IPS-NIHi11 (cell line): Measurements from ENCODE around the gene GLB1L2.
A peak's percentile ranks its signal among the peaks of the same experiment; 100 is the strongest.
"Not testable (repeated sequence)": the region's sequence is repeated elsewhere in the genome, so short reads cannot be mapped to it uniquely, and the experiment has no call there.

Source experiments
- DNase-seq: peaks from one replicate; pipeline ENCODE4 v3.0.0; 2012; ENCODE audit warnings: mixed read lengths, low spot score

GLB1L2 gene

DNA sequence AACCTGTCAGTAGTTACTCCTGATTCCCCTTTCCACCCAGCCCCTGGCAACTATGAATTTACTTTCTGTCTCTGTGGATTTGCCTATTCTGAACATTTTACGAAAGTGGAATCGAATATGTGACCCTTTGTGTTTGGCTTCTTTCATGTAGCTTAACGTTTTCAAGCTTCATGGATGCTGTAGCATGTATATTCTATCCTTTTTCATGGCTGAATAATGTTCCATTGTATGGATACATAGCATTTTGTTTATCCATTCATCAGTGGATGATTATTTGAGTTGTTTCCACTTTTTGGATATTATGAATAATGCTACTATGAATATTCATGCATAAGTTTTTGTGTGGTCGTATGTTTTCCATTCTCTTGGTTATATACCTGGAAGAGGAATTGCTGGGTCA lies 9.2 kb upstream of the GLB1L2 start:
- DNase-seq = no peak

DNA sequence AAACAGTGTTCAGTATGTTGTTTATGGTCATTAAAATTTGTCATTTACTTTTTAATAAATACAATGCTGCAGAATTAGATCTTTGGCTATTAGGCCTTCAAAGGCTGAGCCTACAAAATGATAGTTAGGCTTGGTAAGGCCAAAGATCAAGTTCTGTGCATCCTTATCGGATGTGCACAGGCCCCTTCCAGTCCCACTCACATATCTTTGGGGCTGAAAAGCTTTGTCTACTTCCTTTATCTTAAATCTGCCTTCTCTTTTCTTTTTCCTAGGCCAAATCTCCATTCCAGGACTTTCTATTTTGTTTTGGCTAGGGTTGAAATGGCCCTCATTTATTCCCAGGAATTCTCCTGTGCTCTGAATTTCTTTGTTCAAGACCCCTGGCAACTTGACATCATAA lies 3.4 kb upstream of the GLB1L2 start:
- no peak for DNase-seq

DNA sequence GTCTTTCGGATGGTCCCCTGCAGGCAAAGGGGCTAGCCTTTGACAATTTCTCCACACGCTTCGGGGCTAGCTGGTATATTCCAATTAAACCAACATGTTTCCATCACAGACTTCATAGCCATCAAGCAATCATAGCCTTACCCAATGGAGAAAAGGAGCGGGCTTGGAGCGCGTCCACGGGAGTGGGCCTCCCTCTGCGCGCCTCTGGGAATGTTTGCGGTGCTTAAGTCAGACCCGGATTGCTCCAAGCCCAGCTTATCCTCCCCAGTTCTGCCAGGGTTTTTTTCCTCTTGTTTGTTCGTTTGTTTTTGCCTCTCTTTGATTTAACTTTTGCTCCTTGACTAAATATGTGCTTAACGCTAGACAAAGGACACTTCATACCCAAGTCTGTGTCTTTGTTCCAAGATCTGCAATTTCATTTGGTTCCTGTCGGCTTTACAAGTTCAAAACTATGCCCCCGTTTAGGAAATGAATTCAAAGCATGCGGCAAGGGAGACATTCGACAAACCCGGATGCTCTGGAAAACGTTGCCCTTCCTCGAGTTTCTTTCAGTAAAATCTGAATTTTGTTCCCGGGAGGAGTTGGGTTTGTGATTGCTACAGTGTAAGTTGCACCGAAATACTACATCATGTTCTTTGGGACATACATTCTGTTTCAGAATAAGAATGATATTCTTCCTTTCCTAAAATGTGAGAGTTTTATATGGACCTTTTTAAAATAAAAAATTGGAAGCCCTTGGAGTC lies 1.0 kb upstream of the GLB1L2 start:
- no peak for DNase-seq

DNA sequence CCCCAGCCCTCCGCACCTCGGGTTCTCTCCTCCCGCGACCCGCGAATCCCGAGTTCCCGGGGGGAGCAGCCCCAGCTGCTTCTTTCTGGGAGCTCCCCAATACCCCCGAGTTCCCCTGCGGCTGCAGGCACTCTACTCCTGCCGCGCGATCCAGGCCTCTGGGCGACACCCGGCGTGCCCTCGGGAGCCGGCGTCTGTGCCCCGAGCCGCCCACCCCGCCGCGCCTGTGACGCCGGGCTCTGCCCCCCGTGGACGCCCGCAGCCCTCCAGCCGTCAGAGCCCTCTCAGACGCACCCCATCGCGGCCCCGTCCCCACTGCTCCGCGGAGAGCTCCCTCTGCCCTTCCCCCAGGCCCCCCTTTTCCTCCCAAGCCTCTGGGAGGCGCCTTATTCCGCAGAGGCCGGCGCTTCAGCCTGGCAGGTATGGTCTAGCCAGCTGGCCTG lies 422 bp downstream of the GLB1L2 start:
- peak; percentile 72 for DNase-seq

DNA sequence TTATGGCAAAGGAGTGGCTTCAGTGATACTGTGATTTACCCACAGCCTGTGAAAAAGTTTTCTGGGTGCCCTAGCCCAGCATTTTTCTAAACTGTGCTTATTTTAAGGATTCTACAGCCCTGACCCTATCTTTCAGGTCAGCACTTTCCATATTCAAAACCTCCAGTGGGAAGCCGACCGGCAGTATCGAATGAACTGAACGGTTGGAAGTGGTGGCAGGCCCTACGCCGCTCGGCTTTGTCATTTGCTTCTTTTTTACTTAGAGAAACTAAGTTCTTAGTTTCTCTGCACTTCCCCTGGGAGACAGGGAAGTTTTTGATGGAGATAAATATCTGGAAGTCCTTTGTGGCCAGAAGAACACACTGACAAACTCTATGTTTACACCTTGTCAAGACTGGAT lies 994 bp downstream of the GLB1L2 start:
- DNase-seq = no peak

DNA sequence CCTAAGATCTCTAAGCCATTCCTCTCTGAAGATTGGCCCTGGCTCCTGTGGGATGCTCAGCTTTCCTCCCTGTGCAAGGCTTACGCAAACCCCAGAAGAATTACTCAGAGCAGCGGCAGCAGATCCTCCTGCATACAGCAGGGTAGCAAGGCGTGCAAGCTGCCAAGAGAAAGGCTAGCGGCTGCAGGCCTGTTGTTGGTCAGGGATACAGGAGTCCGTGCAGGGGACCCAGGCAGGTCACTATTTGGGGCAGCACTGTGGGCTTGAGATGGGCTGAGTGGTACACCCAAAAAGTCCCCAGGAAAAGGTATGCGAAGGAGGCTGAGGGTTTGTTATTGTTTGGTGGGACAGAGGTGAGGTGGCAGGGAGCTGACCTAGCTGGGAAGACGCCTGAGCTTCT lies 1.5 kb downstream of the GLB1L2 start:
- DNase-seq = no peak

DNA sequence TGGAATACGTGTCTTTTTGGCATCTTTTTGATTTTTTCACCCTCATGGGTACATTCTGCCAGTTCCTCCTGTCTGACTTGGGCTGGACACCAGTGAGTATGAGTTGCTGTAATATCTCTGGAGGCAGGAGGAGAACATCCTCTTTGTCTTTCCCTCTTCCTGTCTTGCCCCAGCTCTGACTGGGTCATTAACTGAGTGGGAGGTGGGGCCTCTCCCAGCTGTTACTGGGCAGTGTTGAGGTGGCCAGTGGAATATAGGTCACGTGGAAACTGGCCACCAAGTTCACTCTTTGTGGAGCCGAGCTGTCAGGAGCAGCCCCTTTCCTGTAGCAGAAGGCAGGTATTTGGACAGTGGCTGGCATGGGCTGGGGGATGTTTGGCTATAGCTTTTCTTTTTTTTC lies 2.2 kb downstream of the GLB1L2 start:
- no peak for DNase-seq

DNA sequence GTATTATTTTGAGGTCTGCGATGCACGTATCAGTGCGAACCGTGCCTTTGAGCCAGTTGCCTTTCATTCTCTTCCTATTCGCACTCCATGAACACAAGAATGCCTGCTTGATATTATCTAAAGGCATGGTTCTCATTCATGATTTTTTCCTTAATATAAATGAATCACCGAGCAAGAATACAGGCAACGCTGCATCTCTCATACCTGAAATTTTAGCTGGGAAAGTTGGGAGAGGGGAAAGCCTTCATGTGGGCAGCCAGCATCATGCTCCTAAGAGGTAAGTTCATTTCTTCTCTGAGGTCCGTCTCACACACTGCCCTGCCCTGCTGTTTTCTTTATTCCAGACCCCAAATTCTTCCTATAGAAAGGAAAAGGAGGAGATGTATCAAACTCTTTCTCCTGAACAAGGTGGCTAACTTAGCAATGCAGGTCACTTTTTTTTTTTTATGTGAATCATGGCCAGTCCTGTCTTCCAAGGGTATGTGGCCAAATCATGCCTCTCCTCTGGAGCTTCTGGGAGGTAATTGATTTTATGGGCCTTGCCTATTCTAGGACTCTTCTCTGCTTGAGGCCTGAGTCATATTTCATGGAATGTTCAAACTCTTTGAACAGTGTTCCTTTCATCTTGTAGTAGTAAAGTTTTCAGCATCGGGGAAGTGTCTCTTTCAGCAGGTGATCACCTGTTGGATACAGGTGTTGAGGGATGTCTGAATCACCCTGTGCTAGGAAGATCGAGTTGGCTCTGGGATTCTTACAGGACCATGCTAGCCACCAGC lies 3.2 kb downstream of the GLB1L2 start:
- no peak for DNase-seq

DNA sequence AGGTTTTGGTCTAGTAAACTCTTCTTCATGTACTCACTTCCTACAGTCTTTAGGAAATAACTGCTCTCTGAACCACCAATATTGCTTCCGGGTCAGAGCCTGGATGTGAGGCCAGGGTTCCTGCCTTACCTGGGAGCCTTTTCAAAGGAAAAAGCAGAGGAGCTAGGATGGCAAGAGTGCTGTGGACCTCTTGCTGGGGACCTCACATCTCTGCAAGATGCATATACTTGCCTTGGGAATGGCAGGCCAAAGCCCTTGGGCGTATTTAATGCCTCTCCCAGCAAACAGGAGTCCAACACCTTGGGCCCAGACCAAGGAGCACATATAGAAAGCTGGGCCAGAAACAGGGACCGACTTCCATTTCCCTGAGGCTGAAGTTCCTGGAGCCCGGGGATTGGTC lies 5.3 kb downstream of the GLB1L2 start:
- DNase-seq = no peak

DNA sequence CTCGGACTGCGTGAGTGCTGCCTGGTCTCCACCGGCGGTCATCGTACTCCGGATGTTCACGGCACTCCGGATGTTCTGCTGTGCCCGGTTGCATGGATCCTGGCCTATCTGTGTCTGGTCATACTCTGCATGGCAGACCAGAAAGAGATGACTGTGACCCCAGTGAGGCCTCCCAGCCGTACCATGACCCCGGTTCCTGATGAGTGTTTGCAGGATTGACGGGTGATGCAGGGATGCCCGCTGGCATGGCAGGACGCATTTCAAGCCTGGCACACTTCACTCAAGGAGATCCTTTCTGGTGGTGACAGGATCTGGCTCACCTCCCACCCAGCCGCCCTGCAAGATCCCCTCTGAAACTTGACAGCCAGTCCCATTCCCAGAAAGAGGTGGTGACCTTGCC lies 6.3 kb downstream of the GLB1L2 start:
- DNase-seq = no peak

DNA sequence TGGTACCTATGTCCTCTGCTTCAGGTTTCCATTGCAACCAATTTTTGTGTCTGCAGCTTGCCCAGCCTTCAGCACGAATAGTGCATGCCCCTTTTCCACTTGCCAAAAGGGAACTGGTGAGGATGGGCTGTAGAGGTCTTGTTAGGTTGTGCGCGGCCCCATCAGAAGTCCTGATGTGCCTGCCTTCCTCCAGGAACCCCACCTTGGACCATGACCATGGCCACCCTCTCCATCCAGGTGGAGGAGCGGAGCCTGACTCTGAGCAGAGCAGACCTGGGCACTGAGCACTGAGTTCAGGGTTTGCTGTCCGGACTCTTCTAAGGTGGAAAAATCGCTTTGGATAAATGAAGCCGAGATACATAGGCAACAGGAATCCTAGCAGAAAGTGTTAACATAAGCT lies 6.9 kb downstream of the GLB1L2 start:
- no peak for DNase-seq

DNA sequence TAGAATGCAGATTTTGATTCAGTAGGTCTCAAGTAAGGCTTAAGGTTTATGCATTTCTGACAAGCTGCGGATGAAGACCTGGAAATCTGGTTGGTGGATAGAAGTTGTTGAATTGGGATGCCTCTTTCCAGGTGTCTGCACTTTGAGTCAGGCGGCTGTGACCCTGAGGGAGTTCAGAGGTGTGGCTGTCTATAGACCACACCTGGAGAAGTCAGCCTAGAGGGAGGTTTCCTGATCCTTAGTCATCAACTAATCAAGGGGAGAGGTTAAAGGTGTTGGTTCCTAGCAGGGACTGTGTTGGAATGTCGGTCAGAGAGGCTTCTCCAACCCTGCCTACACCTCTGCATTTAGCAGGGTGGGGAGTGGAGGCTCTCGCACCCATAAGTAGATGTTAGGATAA lies 8.0 kb downstream of the GLB1L2 start:
- no peak for DNase-seq

DNA sequence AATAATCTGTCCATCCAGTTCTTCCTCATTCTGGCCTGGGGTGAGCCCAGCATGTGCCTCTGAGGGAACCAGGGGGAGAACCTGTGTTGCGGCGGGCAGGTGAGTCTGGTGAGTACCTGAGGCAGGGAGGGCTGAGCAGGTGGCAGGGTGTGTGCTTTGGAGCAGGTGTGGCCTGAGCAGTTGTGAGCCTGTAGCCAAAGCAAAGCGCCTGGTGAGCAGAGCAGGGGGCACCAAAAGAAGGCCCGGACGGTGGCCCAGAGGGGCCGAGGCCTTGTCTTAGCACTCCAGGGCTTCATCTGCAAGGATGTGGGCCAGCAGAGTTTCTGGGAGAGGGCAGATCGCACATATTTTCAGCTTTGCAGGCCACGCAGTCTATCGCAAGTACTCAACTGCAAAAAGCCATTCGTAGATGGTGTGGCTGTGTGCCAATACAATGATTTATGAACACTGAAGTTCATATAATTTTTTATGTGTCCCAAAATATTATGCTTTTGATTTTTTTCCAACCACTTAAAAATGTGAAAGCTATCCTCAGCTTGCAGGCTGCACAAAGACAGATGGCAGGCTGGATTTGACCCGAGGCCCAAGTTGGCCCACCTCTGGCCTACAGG lies 8.7 kb downstream of the GLB1L2 start:
- DNase-seq = peak; percentile 3

DNA sequence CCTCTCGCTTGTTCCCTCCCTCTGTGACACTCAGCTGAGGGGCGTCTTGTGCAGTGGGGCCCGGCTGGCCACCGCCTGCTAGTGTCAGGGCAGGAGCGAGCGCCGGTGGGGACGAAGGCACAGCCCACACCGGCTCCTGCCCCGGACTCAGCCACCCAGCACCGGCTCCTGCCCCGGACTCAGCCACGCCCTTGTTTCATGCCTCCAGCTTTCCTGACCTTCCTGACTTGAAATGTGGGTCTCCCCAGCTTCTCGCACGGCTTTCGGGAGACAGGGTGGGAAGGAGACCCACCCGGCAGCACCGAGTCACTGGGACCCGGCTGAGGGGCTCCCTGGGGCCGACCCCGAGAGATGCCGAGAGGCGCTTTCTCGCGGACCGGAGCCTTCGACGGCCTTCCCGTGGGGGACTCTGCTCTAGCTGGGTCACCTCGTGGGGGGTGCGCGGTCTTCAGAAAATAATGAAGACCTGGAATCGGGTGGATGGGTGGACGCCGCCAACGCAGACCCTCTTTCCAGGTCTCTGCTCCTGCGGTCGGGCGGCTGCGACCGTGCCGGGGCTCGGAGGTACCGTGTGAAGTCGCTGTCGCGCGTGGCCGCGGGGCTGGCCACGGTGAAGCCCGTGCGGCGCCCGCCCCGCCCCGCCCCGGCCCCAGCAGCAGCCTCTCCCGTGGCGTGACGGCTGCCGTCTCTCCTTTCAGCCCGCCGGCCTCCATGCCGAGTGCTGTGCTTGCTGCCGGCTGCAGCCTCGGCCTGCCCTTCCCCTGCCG lies 10.2 kb downstream of the GLB1L2 start:
- peak; percentile 27 for DNase-seq

DNA sequence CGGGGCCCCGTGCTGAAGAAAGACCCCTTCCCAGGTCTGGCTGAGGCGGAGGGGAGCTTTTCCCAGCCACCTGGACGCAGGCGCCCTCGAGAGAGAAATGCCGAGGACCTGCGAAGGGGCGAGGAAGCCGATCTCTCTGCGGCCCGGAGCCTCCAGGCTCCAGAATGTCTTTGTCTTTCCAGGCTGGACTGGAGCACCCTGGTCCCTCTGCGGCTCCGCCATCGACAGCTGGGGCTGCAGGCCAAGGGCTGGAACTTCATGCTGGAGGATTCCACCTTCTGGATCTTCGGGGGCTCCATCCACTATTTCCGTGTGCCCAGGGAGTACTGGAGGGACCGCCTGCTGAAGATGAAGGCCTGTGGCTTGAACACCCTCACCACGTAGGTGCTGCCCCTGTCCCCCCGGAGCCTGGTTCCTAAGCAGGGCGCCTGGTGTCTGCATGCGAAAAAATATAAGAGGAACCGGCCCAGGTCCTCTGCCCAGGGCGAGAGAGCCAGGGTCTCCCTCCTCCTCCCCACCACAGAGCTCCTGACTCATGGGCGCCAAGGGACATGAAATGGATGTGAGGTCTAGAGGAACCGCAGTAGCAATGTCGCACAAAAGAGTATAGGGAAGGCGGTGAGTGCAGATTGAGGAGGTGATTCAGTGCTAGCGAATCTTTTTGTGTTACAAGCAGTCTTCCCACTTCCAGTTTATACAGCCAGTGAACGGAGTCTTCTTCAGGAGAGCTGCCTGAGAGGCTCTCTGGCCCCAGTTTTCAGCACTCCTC lies 11.0 kb downstream of the GLB1L2 start:
- peak; percentile 6 for DNase-seq

DNA sequence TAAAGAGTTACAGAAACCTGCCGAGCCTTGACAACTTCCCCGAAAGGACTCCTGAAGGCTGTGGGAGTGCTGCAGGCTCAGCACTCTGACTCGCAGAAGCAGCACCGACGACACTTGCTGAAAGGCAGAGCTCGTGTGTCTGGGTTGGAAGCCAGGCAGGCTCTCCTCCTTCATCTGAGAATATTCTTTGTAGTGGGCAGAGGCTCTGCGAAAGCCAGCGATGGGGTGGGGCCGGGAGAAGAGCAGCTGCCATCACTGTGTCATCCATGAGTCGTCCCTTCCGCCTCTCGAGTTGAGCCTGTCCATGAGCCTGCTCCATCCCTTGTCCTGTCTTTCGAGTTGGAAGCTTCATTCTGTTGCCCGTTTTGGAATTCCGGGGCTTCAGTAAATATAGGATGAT lies 11.9 kb downstream of the GLB1L2 start:
- DNase-seq = no peak

DNA sequence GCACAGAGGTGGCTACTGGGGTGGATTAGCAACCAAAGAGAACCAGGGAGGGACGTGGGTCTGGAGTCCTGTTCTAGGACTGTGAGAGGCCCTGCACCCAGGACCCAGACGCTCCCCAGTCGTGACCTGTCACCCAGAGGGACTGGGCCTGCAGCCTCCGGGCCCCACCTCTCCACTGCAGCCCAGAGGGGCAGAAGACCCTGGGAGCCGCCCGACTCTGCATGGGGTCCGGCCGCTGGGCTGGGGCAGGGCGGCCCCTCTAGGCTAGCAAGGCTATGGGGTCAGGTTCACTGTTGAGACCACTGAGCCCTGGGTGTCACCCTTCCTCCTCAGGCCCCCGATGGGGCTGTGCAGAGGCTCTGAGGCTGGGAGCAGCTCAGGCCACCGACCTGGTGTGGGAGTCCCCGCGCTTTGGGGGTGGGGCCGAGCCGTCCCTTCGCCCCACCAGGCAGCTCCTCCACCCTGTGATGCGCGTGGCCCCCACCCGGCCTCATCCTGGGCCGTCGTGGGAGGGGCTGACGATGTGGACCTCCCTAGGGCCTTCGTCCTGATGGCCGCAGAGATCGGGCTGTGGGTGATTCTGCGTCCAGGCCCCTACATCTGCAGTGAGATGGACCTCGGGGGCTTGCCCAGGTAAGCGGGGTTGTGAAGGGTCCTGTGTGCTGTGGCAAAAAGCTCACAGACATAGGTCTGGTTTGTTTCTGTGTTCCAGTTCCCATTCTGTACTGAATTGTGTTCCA lies 12.9 kb downstream of the GLB1L2 start:
- DNase-seq = not testable (repeated sequence)

DNA sequence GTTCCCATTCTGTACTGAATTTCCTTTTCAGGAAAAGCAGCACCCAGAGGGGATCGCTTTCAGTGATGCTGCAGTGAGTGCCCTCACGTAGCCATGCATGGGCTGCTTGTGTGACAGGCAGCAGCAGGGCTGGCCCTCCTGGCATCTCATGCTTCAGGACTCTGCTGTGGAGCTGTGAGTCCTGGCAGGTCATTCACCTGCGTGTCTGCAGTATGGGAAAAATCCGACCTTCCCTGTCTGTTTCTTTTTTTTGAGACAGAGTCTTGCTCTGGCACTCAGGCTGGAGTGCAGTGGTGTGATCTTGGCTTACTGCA lies 13.4 kb downstream of the GLB1L2 start:
- no peak for DNase-seq

DNA sequence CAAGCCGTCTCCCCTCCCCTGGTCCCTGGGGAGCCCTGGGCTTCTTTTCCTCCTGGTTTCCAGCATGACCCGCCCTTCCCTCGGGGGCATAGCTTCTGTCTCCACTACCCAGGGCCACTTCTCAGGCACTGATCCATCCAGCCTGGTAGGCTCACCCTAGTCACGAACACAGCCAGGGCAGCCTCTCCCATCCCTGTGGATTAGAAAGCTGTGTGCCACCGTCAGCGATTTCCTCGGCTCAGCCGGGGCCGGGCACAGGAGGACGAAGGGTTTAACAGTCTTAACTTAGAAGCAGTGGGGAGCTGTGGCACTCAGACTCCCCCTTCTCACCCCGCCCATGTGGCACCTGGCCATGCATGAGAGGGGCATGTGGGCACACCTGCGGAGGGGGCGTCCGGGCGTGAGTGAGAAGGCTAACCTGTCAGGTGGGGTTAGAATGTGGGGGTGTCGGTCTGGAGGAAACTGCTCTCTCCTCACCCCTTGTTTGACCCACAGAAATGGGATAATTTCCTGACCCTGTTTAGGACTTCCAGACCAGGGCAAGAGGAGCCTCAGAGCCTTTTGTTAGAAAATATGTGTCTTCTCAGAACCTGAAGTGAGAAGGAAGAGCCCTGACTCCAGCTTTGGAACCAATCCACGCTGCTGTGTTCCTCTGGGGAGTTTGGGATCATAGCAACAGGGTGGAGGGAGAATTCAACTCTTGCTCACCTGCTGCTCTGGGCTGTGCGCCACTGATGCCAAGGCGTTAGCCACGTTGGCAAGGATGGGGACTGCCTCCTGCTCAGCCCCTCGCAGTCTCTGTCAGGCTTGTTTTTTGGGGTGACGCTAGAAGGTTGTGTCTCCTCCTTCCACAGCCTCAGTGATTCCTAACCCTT lies 14.6 kb downstream of the GLB1L2 start:
- DNase-seq = no peak

DNA sequence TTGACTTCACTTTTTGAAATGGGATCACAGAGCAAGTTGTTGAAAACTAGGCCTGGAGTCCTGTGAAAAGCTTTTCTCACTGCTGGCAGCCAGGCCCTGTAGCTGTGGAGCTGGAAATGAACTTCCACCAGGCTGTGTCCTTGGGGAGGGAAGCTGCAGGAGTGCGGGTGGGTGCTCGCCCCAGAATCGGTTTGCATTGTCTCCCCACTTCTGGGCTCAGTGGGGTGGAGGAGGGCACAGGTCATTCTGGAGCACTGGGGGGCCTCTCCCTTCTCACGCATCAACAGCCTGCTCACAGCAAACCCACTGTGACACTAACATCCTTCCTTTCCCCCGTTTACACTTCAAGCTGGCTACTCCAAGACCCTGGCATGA lies 15.2 kb downstream of the GLB1L2 start:
- no peak for DNase-seq
